ENCODE measurements around the gene UNC5B. TPM values are rescaled to one million over a fixed set of nuclear protein-coding genes. Genes with fewer than 3 reads are reported as not detected.

UNC5B gene
- total RNA-seq, 4 donors from 2014 or later = 2.2 to 3.7 (median 3.2) TPM

- peaks cover 0 to 18% (median 10%) of the 10 kb centered on the region in 3 donors for H3K4me1 ChIP-seq
- H3K27me3 ChIP-seq = no peaks in the 10 kb centered on the region
- H3K36me3 ChIP-seq = peaks cover 0 to 30% of the 10 kb centered on the region in 2 donors
- H3K4me3 ChIP-seq = no peak overlapping the region
- H3K9me3 ChIP-seq = no peaks in the 10 kb centered on the region
- TF ChIP-seq CTCF (IDR thresholded peaks at IDR 0.05) (no peak), POLR2A (IDR thresholded peaks at IDR 0.05) (no peak), EP300 (IDR thresholded peaks at IDR 0.05) (no peak), POLR2AphosphoS5 (IDR thresholded peaks at IDR 0.05) (no peak)
- H3K27ac ChIP-seq = no peak overlapping the region
- ATAC-seq = no peak
- 79 to 90% methylated on average over 2 to 3 of the region's 3 CpGs for WGBS, 2 donors (ENCODE audit: low coverage in 1 of 2)
Measured at GRCh38 chr10:71344993-71345480, 132.7 kb downstream of the UNC5B start.

- H3K27me3 ChIP-seq = no peaks in the 10 kb centered on the region
- TF ChIP-seq CTCF (IDR thresholded peaks at IDR 0.05) (no peak), POLR2A (IDR thresholded peaks at IDR 0.05) (no peak), EP300 (IDR thresholded peaks at IDR 0.05) (no peak), POLR2AphosphoS5 (IDR thresholded peaks at IDR 0.05) (no peak)
- H3K36me3 ChIP-seq = peaks cover 0 to 24% of the 10 kb centered on the region in 2 donors
- H3K4me1 ChIP-seq = peaks cover 0 to 18% (median 10%) of the 10 kb centered on the region in 3 donors
- H3K27ac ChIP-seq = no peak overlapping the region
- ATAC-seq = no peak
- WGBS, 2 donors (ENCODE audit: low coverage in 1 of 2) = 59% methylated on average over 5 of the region's 10 CpGs; no CpG with 5 or more reads in 1 of the 2 donors
- H3K4me3 ChIP-seq = no peak overlapping the region
- no peaks in the 10 kb centered on the region for H3K9me3 ChIP-seq
Measured at GRCh38 chr10:71345694-71346093, 133.3 kb downstream of the UNC5B start.

- no CpG with 5 or more reads among the region's 3 CpGs for WGBS, 2 donors (ENCODE audit: low coverage in 1 of 2)
- Histone ChIP-seq H3K36me3 (peaks cover 0 to 32% of the 10 kb centered on the region in 2 donors), H3K4me3 (no peak overlapping the region), H3K4me1 (peaks cover 0 to 18% (median 10%) of the 10 kb centered on the region in 3 donors), H3K27ac (no peak overlapping the region), H3K9me3 (no peaks in the 10 kb centered on the region), H3K27me3 (no peaks in the 10 kb centered on the region)
- TF ChIP-seq CTCF (IDR thresholded peaks at IDR 0.05) (no peak), POLR2A (IDR thresholded peaks at IDR 0.05) (no peak), EP300 (IDR thresholded peaks at IDR 0.05) (no peak), POLR2AphosphoS5 (IDR thresholded peaks at IDR 0.05) (no peak)
- no peak for ATAC-seq
Measured at GRCh38 chr10:71346731-71347130, 134.4 kb downstream of the UNC5B start.

- Histone ChIP-seq H3K27ac (no peak overlapping the region), H3K36me3 (peaks cover 0 to 43% of the 10 kb centered on the region in 2 donors), H3K9me3 (no peaks in the 10 kb centered on the region), H3K27me3 (no peaks in the 10 kb centered on the region), H3K4me3 (no peak overlapping the region), H3K4me1 (peaks cover 0 to 15% (median 8%) of the 10 kb centered on the region in 3 donors)
- no peak for ATAC-seq
- no peak for TF ChIP-seq CTCF (IDR thresholded peaks at IDR 0.05)
- TF ChIP-seq EP300 (IDR thresholded peaks at IDR 0.05) = no peak
- WGBS, 2 donors (ENCODE audit: low coverage in 1 of 2) = 72 to 73% methylated on average over 4 to 7 of the region's 14 CpGs
Measured at GRCh38 chr10:71347587-71348395, 135.4 kb downstream of the UNC5B start.

- Histone ChIP-seq H3K27me3 (no peaks in the 10 kb centered on the region), H3K4me1 (peaks cover 0 to 4% (median 0%) of the 10 kb centered on the region in 3 donors), H3K4me3 (no peak overlapping the region), H3K9me3 (no peaks in the 10 kb centered on the region), H3K36me3 (peaks cover 0 to 53% of the 10 kb centered on the region in 2 donors), H3K27ac (no peak overlapping the region)
- no peak for ATAC-seq
- TF ChIP-seq CTCF (IDR thresholded peaks at IDR 0.05) (no peak), POLR2A (IDR thresholded peaks at IDR 0.05) (no peak), EP300 (IDR thresholded peaks at IDR 0.05) (no peak), POLR2AphosphoS5 (IDR thresholded peaks at IDR 0.05) (no peak)
- 100% methylated on average over 1 of the region's 1 CpG for WGBS, 2 donors (ENCODE audit: low coverage in 1 of 2)
Measured at GRCh38 chr10:71348850-71349249, 136.5 kb downstream of the UNC5B start.

Data from gastroesophageal sphincter (tissue), 4 donors.